Peyer's patch (tissue), 4 donors: ENCODE results near the gene CYP2F1. TPM values are rescaled to one million over a fixed set of nuclear protein-coding genes. Genes with fewer than 3 reads are reported as not detected.

Source experiments
- DNase-seq, 3 donors: peaks; one replicate each; pipeline ENCODE4 v3.0.0-alpha.2; 2017 to 2019
- H3K27ac ChIP-seq, 4 donors: fragments of 200-600 bp; sonication (generic); one replicate each; pipeline ENCODE4 v1.5.1; 2016 to 2019
- H3K27me3 ChIP-seq, 2 donors: fragments of 200-600 bp; sonication (generic); one replicate each; pipeline ENCODE4 v1.5.1; 2019
- H3K36me3 ChIP-seq, 3 donors: fragments of 200-600 bp; sonication (generic); one replicate each; pipeline ENCODE4 v1.5.1; 2016 to 2019
- H3K4me1 ChIP-seq, 4 donors: fragments of 200-600 bp; sonication (generic); one replicate each; pipeline ENCODE4 v1.5.1; 2016 to 2019
- H3K4me3 ChIP-seq, 4 donors: fragments of 200-600 bp; sonication (generic); 1 replicate in 3 of 4; 2 replicates in 1 of 4; pipeline ENCODE4 v1.5.1; 2016 to 2019; ENCODE audit warnings: mild to moderate bottlenecking in 1 of 4
- H3K9me3 ChIP-seq, 4 donors: fragments of 200-600 bp; sonication (generic); one replicate each; pipeline ENCODE4 v1.5.1; 2016 to 2019; ENCODE audit warnings: mild to moderate bottlenecking in 1 of 4
- POLR2A ChIP-seq, 2 donors: fragments of 450-650 bp; IDR thresholded peaks; one replicate each; pipeline ENCODE4 v1.5.1; 2017; ENCODE audit warnings: antibody characterized with exemption in 2 of 2, mild to moderate bottlenecking in 2 of 2, moderate library complexity in 2 of 2
- total RNA-seq, 4 donors: library from RNA; depleted of rRNA; stranded (reverse); fragments of >200 nt; gene quantifications; one replicate each; pipeline ENCODE4 v1.1.0, GENCODE V29; 2016
- TF ChIP-seq, protein P1 (sequence below), 6 experiments: fragments of 450-650 bp in 4 of 6; fragments of 200-600 bp in 2 of 6; sonication (generic) in 1 of 6; IDR thresholded peaks; one replicate each; pipeline ENCODE4 v1.5.1; 2017 to 2019; ENCODE audit warnings: antibody characterized with exemption in 6 of 6, mild to moderate bottlenecking in 3 of 6, moderate library complexity in 1 of 6

CYP2F1 gene, protein sequence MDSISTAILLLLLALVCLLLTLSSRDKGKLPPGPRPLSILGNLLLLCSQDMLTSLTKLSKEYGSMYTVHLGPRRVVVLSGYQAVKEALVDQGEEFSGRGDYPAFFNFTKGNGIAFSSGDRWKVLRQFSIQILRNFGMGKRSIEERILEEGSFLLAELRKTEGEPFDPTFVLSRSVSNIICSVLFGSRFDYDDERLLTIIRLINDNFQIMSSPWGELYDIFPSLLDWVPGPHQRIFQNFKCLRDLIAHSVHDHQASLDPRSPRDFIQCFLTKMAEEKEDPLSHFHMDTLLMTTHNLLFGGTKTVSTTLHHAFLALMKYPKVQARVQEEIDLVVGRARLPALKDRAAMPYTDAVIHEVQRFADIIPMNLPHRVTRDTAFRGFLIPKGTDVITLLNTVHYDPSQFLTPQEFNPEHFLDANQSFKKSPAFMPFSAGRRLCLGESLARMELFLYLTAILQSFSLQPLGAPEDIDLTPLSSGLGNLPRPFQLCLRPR
- not detected for total RNA-seq

DNA sequence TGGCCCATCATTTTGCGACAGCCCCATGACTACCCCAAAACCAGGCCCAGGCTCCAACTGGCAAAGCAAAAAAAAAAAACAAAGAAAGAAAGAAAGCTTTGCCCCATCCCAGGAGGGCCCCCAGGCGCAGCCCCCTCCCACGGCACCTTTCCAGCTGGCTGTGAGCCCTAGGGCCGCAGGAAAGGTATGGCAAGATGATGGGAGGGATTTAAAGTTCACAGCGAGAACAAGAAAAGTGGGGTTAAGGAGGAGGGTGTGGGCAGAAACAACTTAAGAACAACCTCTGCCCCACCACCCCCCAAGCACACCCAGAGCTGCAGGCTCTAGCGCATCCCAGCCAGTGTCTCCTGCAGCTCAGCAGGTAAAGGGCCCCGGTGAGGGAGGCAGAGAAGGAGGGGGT lies at the start of gene CYP2F1:
TSS of gene CYP2F1 (plus strand) at position 301 of the 400 bp plus-strand sequence. CDS start 1,757 bp downstream, outside the sequence.
- no peak for DNase-seq
- Histone ChIP-seq H3K4me3 (no peak within 1 kb of the TSS), H3K36me3 (no peaks in the 10 kb centered on the region), H3K4me1 (no peaks in the 10 kb centered on the region), H3K27me3 (no peaks in the 10 kb centered on the region), H3K9me3 (no peaks in the 10 kb centered on the region), H3K27ac (no peak within 1 kb of the TSS)
- TF ChIP-seq, protein P1, sequence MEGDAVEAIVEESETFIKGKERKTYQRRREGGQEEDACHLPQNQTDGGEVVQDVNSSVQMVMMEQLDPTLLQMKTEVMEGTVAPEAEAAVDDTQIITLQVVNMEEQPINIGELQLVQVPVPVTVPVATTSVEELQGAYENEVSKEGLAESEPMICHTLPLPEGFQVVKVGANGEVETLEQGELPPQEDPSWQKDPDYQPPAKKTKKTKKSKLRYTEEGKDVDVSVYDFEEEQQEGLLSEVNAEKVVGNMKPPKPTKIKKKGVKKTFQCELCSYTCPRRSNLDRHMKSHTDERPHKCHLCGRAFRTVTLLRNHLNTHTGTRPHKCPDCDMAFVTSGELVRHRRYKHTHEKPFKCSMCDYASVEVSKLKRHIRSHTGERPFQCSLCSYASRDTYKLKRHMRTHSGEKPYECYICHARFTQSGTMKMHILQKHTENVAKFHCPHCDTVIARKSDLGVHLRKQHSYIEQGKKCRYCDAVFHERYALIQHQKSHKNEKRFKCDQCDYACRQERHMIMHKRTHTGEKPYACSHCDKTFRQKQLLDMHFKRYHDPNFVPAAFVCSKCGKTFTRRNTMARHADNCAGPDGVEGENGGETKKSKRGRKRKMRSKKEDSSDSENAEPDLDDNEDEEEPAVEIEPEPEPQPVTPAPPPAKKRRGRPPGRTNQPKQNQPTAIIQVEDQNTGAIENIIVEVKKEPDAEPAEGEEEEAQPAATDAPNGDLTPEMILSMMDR (IDR thresholded peaks at IDR 0.05) = no peak
- TF ChIP-seq POLR2A (IDR thresholded peaks at IDR 0.05) = no peak

- Histone ChIP-seq H3K4me3 (no peak overlapping the region), H3K27me3 (no peaks in the 10 kb centered on the region), H3K4me1 (no peaks in the 10 kb centered on the region), H3K27ac (no peak overlapping the region), H3K9me3 (no peaks in the 10 kb centered on the region), H3K36me3 (no peaks in the 10 kb centered on the region)
- no peak for DNase-seq
- TF ChIP-seq POLR2A (IDR thresholded peaks at IDR 0.05) = no peak
- TF ChIP-seq, protein P1 (IDR thresholded peaks at IDR 0.05) = no peak
These were observed 49.2 kb upstream of the CYP2F1 start for GRCh38 chr19:41064974-41065569.

GRCh38 chr19:41076286-41076685 lies 37.9 kb upstream of the CYP2F1 start:
- H3K36me3 ChIP-seq = no peaks in the 10 kb centered on the region
- TF ChIP-seq POLR2A (IDR thresholded peaks at IDR 0.05) = no peak
- TF ChIP-seq, protein P1 (IDR thresholded peaks at IDR 0.05) = no peak
- H3K4me1 ChIP-seq = no peaks in the 10 kb centered on the region
- no peaks in the 10 kb centered on the region for H3K27me3 ChIP-seq
- no peak overlapping the region for H3K4me3 ChIP-seq
- no peak for DNase-seq
- no peaks in the 10 kb centered on the region for H3K9me3 ChIP-seq
- H3K27ac ChIP-seq = no peak overlapping the region

DNA sequence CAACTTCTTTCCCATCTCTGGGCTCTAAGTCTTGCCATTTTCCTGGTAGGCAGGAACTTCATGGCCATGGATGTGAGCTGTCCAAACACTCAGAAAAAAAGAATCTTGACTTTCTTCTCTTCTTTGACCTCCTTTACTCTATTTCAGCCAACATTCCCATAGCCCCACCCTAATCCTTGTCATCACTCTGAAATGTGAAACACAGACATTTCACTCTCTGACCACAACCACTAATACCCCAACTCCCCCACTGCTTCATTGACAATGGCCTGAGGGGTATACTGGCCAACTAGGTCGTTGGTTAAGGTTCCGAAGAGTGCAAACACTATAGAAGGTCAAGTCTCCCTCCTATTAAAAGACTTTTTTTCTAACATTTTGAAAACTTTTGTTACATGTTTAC lies 30.7 kb upstream of the CYP2F1 start:
- Histone ChIP-seq H3K4me3 (no peak overlapping the region), H3K9me3 (peaks cover 0 to 5% (median 0%) of the 10 kb centered on the region in 4 donors), H3K4me1 (no peaks in the 10 kb centered on the region), H3K36me3 (no peaks in the 10 kb centered on the region), H3K27ac (no peak overlapping the region), H3K27me3 (no peaks in the 10 kb centered on the region)
- no peak for TF ChIP-seq POLR2A (IDR thresholded peaks at IDR 0.05)
- TF ChIP-seq, protein P1 (IDR thresholded peaks at IDR 0.05) = no peak
- DNase-seq = no peak

GRCh38 chr19:41085748-41086415 lies 28.4 kb upstream of the CYP2F1 start:
- TF ChIP-seq POLR2A (IDR thresholded peaks at IDR 0.05) = no peak
- TF ChIP-seq, protein P1 (IDR thresholded peaks at IDR 0.05) = no peak
- Histone ChIP-seq H3K4me1 (no peaks in the 10 kb centered on the region), H3K36me3 (no peaks in the 10 kb centered on the region), H3K27ac (no peak overlapping the region), H3K4me3 (no peak overlapping the region), H3K27me3 (no peaks in the 10 kb centered on the region), H3K9me3 (peaks cover 0 to 5% (median 0%) of the 10 kb centered on the region in 4 donors)
- DNase-seq = no peak
